GM21619 (cell line): ENCODE data around the gene SNX9.
"Not testable (repeated sequence)": the region's sequence is repeated elsewhere in the genome, so short reads cannot be mapped to it uniquely, and the experiment has no call there.

ENCODE experiments used
- ATAC-seq: cut with Tn5 transposase; IDR thresholded peaks from one replicate; pipeline ENCODE4 v1.9.1; 2021; ENCODE audit not compliant: unreplicated experiment

The SNX9 gene

GRCh38 chr6:157830354-157831017, 7.4 kb downstream of the SNX9 start:
- ATAC-seq = peak; percentile 94

- no peak for ATAC-seq
Measured at GRCh38 chr6:157831018-157831369, 7.9 kb downstream of the SNX9 start.

- no peak for ATAC-seq
Measured at GRCh38 chr6:157831424-157832249, 8.6 kb downstream of the SNX9 start.

- ATAC-seq = no peak
Measured at GRCh38 chr6:157832250-157832967, 9.4 kb downstream of the SNX9 start.

GRCh38 chr6:157834549-157834948, 11.5 kb downstream of the SNX9 start:
- ATAC-seq = no peak

- no peak for ATAC-seq
Measured at GRCh38 chr6:157838718-157839430, 15.8 kb downstream of the SNX9 start.

GRCh38 chr6:157839606-157840005, 16.6 kb downstream of the SNX9 start:
- ATAC-seq = no peak

GRCh38 chr6:157840261-157840660, 17.2 kb downstream of the SNX9 start:
- no peak for ATAC-seq

- ATAC-seq = no peak
Measured at GRCh38 chr6:157840776-157841175, 17.7 kb downstream of the SNX9 start.

GRCh38 chr6:157841211-157841840, 18.3 kb downstream of the SNX9 start:
- peak; percentile 86 for ATAC-seq

- no peak for ATAC-seq
Measured at GRCh38 chr6:157842212-157842611, 19.2 kb downstream of the SNX9 start.

- not testable (repeated sequence) for ATAC-seq
Measured at GRCh38 chr6:157844196-157844595, 21.1 kb downstream of the SNX9 start.

GRCh38 chr6:157845493-157846259, 22.6 kb downstream of the SNX9 start:
- no peak for ATAC-seq

GRCh38 chr6:157847846-157848245, 24.8 kb downstream of the SNX9 start:
- ATAC-seq = no peak

- ATAC-seq = no peak
Measured at GRCh38 chr6:157848693-157849092, 25.6 kb downstream of the SNX9 start.

- ATAC-seq = no peak
Measured at GRCh38 chr6:157849288-157850017, 26.4 kb downstream of the SNX9 start.

- ATAC-seq = no peak
Measured at GRCh38 chr6:157850030-157850429, 27.0 kb downstream of the SNX9 start.

GRCh38 chr6:157853018-157853805, 30.2 kb downstream of the SNX9 start:
- no peak for ATAC-seq
